T-helper 2 cell (primary cell): Measurements from ENCODE around the gene GABRG3.

Experiments
- DNase-seq, 5 experiments: peaks; one replicate each; pipeline versions ENCODE4 v3.0.0 to v3.0.0-alpha.2; 2012 to 2022
- total RNA-seq, 2 donors: gene quantifications; one replicate each; lab custom pipeline; 2026; lab: John Stamatoyannopoulos, UW

Gene GABRG3
- 0 reads per million in 2 donors for total RNA-seq

DNA sequence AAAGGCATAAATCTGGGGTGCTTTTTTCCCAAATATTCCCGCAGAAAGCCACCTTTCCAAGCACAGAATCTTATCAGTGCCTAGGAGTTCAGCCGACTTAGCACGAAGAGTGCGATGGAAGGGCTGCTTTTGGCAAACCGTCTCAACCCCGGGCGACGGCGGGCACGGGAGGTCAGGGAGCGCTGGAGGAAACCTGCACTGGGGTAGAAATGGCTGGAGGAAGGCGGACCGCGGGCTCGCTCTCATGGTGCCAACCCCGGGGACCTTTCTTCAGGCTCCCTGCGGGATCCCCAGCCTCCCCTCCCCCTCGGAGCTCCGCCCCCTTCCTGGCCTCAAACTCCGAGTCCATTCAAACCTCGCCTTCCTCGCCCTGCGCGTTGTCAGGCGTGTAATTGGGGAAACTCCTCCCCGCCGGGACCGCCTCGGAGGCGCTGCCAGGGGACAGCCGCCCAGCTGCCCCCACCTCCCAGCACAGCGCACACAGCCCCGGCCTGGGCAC, at the start of gene GABRG3:
Gene GABRG3, plus strand, starts transcription at position 470 of the 499 bp plus-strand sequence.
- no peak for DNase-seq

DNA sequence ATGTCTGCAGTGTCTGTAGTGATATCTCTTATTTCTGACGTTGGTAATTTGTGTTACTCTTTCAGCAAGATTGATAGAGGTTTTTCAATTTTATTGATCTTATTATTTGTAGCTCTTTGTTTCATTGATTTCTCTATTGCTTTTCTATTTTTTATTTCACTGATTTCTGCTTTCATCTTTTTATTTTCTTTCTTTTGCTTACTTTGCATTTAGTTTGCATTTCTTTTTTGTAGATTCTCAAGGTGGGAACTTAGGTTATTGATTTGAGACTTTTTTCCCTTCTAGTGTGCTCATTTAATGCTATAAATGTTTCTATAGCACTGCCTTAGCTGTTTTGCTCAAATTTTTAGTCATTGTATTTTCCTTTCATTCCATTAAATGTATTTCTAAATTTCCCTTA, 49.5 kb upstream of the GABRG3 start:
- no peak for DNase-seq

DNA sequence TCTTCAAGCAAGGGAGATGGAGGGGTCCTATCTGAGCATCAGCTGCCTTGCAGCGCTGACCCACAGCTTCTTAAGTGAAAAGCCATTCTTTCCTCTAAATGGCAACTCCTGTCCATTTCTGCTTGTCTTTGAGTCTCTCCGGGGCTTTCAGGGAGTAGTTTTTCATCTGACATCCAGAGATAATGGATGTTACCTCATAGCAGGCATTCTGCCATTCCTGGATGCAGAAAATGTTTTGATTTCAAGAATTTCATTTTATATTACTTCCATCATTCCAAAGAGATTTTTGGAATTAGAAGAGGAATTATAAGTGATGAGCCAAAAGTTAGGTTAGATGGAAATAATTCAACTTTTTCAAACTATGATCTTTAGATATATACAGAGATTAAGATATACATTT, 44.9 kb upstream of the GABRG3 start:
- no peak for DNase-seq

DNA sequence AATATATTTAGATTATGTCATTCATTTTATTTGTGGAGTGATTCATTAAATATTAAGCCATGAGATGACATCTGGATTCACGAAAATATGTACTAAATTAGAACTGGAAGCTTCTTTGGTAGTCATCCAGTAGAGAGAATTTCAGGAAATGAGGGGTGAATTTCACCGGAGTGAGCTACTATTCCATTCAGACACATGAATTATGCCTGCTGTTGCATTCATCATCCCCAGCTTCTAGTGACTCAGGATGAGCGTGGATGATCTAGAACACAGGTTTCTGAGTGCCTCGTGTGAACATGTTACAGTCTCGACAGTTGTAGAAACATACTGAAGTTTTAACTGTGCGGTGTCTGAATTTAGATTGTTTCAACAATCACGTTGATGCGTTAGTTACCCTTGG, 42.9 kb upstream of the GABRG3 start:
- no peak for DNase-seq

DNA sequence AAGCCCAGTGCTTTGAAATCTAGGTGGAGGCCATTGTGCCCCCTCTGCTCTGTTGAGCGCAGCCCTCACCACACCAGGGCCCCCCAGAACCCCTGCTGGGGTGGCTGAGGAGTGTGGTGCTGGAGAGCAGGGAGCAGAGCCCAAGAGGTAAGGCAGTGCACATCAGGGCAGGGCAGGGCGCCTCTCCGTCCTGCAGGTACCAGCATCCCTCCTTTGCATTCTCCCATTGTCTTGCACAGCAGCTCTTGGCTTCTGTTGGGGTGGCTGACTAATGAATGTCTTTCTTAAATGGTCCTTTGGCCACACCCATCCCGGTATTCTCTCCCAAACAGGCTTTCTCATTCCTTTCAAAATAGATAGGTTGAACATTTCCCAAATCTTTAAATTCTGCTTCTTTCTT, 41.4 kb upstream of the GABRG3 start:
- DNase-seq: no peak

DNA sequence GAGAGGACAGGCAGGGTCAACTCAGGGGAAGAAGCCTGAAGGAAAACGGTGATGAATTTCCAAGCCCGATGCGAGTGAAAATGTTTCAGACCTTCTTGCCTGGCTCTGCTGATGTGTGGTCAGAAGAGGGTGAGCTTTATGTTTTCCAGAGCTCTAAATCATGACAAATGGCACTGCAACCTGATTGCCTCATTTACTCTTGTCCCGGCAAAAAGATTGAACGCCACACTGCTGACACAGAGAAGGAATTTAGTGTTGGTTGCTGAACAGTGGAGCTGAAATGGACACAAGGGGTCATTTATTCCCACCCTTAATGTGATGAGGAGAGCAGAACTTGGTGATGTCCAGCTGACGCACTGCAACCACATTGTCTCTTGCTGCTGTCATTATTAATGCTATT, 36.1 kb upstream of the GABRG3 start:
- DNase-seq: no peak

DNA sequence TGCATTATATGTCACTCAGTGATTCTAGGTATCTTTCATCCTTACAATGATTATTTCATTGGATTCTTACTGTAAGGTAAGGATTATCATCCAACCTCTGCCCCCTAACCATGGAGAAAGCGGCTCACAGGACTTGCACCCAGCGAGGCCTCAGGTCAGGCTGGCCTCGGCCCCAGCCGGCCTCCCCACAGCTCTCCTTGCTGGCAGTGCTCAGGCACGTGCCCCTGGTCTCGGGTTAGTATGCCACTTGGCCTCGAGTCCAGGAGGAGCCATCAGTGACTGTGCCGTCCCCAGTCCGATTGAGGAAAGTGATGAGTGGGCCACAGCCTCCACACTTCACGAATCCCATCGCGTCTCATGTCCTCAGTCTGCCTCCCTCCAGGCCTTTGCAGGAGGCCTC, 35.7 kb upstream of the GABRG3 start:
- no peak for DNase-seq

DNA sequence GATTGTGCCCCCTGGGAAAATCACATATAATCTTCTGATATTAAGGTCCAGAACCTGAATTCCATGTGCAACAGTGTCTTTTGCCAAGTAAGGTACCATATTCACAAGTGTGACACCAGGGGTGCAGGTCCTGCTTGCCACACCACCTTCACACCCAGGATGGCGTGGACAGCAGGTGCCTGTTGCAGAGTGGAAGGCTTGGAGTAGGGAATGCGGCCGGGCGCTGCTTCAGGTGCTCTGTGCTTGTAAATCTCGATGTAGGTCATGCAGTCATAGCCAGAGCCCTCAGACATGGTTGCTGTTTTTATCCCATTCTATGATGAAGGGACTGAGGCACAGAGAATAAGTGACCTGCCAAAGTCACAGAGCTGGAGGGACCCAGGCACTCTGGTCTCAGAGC, 34.5 kb upstream of the GABRG3 start:
- DNase-seq: no peak

DNA sequence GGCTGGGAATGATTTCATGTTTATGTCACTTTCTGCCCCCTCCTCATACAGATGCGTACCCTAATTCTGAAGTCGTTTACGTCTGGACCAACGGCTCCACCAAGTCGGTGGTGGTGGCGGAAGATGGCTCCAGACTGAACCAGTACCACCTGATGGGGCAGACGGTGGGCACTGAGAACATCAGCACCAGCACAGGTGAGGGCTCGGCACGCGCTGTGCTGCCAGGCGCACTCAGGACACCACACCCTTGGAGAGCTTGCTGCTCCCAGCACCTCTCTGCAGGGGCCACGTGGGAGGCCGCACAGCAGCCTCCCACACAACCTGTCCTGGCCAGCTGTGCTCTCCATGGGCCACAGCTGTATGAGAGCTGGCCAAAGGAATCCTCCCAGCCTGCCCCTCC, 33.8 kb upstream of the GABRG3 start:
- no peak for DNase-seq

DNA sequence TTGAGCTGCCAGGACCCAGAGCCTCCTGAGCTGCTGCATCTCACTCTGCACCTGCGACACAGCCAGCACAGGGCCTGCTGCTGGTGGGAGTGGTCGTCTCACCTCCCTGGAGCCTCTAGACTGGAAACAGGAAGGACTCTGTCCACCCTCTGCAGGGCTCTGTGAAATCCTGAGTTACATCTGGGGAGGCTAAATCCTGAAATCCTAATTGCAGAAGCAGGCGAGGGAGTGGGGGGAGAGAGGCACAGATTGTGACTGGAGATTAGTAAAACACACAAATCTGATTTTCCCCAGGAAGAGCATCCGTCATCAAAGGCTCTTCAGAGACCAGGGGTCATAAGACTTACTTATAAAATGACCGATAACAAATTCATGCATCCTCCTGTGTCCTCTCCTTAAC, 31.6 kb upstream of the GABRG3 start:
- DNase-seq: no peak

DNA sequence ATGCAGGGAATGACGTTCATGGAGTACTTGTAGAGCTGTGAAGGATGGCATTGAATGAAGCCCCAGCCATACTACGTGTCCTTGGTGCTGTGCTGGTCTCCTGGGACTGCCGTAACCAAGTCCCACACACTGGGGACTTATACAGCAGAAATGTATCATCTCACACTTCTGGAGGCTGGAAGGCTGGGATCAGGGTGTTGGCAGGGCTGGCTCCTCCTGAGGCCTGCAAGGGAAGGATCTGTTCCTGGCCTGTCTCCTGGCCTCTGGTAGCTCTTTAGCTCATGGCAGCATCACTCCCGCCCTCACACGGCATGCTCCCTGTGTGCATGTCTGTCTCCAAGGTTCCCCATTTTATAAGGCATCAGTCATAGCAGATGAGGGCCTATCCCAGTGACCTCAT, 29.5 kb upstream of the GABRG3 start:
- no peak for DNase-seq

DNA sequence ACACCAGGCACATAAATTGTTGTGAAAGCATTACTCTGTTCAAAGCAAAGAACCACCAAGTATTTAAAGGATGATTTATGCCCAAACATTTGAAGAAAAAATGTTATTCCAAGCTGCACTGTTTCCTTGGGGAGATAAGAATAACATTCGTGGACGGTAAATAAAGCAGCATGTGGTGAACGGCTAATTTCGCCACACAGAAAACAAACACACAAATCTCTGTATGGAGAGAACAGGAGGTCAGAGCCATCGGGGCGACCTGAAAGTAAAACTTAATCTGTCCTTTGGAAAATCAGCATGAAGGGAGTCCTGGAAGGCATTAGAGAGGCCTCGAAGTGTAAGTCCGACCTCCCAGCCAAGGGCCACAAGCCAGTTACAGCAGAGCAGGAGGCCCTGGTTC, 27.1 kb upstream of the GABRG3 start:
- no peak for DNase-seq

DNA sequence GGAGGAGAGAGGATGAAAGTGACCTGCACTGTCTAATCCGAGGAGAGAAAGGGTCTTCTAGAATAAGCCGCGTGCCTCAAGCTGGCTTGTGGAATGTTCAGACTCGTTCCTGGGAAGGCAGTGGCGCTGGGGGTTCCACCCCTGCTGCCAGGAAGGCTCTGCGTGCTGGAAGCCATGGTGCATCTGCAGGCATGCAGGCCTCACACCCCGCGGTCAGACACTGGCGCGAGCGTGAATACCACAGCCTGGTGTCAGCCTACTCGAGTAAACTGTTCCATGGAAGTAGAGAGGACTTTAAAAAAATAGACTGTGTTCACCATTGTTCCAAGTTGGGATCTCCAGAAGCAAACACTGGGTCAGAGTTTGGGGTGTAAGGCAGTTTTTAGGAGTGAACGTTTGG, 25.9 kb upstream of the GABRG3 start:
- no peak for DNase-seq

DNA sequence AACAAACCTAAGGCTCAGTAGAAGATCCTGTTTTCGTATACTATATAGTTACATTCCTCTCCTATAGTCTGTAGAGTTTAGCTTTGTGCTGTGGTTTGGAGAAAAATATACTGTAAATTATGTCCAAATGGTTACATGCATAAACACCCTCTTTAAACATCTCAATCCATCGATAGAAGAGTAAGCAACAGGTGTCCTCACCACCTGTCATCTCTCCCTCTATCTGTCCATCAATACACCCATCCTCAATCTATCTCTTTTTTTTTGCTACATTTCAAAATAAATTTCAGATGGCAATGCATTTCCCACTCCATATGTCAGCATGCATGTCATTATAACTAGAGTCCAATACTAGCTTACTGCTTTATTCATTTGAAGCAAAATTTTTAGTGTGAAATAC, 21.0 kb upstream of the GABRG3 start:
- no peak for DNase-seq

DNA sequence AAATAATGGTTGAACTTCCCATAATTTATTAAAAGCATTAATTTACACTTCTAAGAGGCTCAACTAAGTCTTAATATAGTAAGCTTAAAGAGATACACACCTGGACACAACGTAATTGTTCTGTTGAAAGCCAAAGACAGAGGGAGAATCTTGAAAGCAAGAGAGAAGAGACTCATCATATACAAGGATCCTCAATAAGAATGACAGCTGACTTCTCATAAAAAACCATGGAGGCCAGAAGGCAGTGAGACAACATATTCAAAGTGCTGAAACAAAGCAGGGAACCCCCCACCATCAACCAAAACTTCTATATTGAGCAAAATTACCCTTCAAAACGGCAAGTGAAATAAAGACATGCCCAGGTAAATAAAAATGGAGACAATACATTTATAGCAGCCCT, 16.6 kb upstream of the GABRG3 start:
- DNase-seq: no peak

DNA sequence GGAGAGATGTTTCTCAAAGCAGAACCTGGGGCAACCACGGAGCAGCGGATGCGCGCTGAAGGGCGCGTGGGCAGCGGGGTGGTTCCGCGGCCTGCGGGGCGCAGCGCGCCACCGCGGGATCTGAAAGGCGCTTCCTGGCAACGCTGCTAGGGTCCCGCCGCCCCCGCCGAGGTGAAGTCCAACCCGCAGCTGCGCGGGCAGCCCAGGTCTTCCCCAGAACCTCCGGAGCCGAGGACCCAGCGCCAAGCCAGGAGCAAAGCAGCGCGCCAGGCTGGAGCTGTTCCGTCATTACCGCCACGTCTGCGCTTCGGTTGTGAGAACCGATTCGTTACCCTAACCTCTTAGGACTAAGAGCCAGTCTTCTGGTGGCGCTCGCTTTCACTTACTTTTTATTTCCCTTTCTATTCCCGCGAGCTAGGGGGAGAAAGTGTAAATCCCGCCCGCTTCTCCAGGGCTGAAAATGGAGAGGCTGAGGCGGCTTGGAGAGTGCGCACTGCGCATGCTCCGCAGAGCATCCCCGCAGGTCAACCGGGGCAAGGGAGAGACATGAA, 3.2 kb upstream of the GABRG3 start:
- DNase-seq: no peak

DNA sequence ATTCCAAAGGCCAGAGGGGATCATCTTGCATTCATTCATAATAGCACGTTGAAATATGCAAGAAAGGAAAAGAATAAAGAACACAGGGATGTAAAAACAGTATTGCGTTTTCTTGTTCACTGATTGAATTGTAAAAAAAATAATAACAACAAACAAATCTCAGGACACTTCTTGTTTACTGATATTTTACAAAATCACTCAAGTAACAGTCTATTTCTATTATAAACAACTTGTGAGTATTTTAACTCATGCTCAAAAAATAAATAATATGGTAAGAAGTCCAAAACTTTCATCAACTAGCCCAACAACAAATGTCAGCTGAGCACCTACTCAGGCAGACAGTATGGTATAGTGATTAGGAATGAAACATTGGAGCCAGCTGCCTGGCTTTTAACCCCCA, 2.2 kb upstream of the GABRG3 start:
- DNase-seq: no peak

DNA sequence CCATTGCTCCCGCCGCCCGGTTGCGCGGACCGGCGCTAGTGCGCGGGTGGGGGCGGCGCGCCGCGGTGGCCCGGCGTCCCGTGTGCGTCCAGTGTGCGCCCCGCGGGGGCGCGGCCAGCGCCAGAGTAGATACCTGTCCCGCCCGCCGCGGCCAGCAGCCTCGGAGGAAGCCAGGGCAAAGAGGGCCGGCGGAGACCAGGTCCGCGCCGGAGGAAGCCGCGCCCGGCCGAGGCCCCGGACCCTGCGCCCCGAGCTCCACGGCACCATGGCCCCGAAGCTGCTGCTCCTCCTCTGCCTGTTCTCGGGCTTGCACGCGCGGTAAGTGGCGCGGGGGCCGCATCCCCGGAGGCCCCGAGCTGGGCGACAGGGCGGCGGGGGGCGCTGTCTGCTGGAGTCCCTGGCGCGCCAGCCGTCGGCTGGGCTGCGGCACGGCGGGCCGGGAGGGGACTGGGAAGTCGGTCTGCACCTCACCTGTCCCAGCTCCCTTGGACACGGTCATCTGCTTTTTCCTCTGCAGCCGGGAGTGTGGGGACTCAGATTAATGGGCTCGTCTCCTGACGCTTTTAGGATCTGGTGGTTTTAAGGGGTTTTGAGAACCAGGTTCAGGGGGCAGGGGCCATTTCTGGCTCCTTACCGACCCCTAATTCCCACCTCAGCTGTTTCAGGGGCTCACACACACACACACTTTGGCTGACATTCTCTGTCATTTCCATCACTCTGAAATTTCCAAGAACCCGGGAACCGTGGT, 464 bp downstream of the GABRG3 start:
- DNase-seq: no peak

DNA sequence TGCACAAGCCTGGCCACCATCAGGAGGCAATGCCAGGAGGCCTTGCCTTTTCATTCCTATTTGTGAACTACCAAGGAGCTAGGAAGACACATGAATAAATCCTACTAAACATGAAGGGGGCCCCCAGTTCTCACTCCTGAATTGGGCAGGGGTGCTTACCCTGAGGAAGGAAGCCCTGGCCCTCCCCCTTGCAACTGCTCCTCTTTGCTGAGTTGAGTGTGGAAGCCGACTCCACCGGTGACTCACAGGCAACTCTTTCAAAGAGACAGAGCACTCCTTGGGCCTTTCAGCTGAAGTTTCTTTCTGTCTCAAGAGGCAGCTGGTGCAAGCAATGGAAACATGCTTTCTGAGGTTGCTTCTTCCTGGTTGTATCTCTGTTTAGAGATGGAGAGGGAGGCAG, 1.7 kb downstream of the GABRG3 start:
- DNase-seq: no peak

DNA sequence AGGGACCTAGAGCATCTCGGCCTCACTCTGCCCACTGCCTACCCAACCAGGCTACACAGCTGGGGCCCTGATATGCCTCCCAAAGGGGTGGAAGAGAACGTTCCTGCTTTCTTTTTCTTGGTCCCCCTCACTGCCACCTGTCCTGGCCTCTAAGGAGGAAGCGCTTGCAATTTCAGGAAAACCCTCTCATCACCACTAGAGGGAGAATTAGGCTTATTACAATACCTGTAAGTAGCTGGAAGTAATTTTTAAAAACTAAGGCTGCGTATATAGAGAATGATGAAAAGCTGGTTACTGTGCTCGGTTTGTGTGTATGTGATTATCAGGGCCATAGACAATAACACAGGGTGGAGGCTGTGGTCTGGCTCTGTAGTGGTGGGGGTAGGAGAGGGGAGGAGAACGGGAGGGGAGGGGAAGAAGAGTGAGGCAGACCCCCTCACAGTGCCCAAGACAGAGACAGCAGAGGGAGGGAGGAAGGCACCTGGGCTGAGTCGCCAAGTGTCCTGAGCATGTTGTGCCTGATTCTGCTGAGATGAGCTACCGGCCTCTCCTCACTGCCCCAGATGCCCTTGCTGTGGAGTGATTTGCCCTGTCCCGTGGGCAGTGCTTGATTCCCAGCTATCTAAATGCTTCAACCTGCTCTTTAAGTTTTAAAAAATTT, 3.3 kb downstream of the GABRG3 start:
- no peak for DNase-seq

DNA sequence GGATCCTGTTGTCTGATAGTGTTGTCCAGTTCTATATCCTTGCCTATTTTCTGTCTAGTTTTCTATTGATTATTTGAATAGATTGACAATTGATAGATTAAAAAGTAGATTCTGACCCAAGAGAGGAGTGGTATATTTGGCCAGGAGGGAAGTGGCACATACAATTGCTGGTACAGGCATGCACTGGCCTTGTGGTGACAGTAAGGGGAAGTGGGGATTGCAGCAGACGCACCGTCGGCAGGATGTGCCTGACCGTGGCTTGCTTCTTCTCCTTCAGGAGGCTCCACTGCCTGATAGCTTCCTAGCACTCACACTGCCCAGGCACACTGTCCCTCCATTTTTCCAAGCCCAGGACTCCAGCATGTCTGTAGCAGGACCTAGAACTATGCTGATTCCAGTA, 10.5 kb downstream of the GABRG3 start:
- no peak for DNase-seq

DNA sequence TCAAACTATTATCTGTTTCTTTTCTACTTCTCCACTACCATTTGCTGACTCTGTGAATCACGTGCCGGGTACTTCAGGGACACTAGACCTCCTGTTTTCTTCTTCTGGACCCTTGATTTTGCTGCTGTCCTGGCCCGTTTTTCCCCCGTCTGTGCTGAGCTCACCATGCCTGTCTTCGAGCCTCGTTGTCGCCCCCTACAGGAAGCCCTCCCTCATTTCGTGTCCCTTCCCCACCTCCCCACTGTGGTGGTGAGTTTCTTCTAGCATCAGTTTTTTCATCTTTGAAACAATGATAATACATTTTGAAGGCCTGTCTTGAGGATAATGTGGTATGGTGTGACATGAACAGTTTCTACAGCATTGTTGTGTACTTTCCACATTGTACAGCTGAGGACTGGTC, 12.8 kb downstream of the GABRG3 start:
- no peak for DNase-seq

DNA sequence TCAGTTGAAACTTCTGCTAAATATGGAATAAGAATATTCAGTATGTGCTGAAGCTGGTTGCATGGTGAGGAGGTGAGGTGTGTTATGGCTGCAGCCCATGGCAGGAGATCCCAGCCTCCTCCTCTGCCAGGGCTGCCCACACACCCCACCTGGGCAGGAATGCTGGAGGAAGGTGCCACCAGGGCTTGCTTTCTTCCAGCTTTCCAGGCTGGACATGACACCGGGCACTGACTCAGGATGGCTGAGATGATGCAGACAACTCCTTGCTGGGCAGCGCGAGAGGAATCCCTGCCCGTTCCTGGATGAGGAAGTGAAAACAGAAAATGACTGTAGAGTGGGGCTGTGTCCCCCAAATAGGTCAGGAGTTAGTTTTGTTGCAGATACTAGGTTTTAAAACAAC, 14.1 kb downstream of the GABRG3 start:
- no peak for DNase-seq

DNA sequence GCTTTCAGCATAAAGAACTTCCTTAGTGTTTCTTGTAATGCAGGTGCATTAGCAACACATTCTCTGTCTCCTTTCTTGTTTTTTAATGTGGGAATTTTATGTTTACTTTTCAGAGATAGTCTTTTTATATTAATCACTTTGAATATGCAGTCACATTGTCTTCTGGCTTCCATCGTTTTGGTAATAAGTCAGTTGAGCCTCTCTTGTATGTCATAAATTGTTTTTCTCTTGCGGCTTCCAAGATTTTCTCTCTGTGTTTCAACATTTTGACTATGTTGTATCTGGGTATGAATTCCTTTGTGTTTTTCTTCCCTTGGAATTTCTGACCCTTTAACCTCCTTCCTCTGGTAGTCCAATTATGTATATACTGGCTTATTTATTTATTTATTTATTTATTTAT, 25.3 kb downstream of the GABRG3 start:
- no peak for DNase-seq
